Activated T-cell treated with anti-CD3 and anti-CD28 coated beads, Interleukin-2, amount 50 U/mL, for 4 hours (primary cell): ENCODE results near the gene SLC17A6. TPM values are rescaled to one million over a fixed set of nuclear protein-coding genes. Genes with fewer than 3 reads are reported as not detected.

ENCODE experiments used
- ATAC-seq, 2 donors: fragments of 200-7000 bp; cut with Tn5 transposase; one replicate each; pipeline ENCODE4 v1.10.0; 2021
- DNase-seq: peaks from one replicate; pipeline ENCODE4 v3.0.0-alpha.2; 2020
- H3K27me3 Mint-ChIP-seq: one replicate; pipeline ENCODE4 v1.8.0; 2021; ENCODE audit warnings: low read depth, mixed read lengths
- H3K36me3 Mint-ChIP-seq: one replicate; pipeline ENCODE4 v1.8.0; 2022; ENCODE audit warnings: mixed read lengths; ENCODE audit not compliant: insufficient read depth
- H3K4me1 Mint-ChIP-seq: one replicate; pipeline ENCODE4 v1.8.0; 2021; ENCODE audit warnings: low read depth, mixed read lengths
- H3K4me3 Mint-ChIP-seq: one replicate; pipeline ENCODE4 v1.8.0; 2021; ENCODE audit warnings: mild to moderate bottlenecking, moderate library complexity, mixed read lengths
- H3K9me3 Mint-ChIP-seq: one replicate; pipeline ENCODE4 v1.8.0; 2021; ENCODE audit warnings: mixed read lengths
- total RNA-seq, 3 donors: library from RNA; stranded (reverse); gene quantifications; one replicate each; pipeline ENCODE4 v1.2.1, GENCODE V29; 2021

SLC17A6 gene
- total RNA-seq, 3 donors from 2014 or later: not detected

- no peaks in the 10 kb centered on the region for H3K9me3 Mint-ChIP-seq
- H3K4me1 Mint-ChIP-seq: no peaks in the 10 kb centered on the region
- DNase-seq (no peak), ATAC-seq (no peak)
- no peak overlapping the region for H3K4me3 Mint-ChIP-seq
- peaks cover 7% of the 10 kb centered on the region for H3K27me3 Mint-ChIP-seq
- no peaks in the 10 kb centered on the region for H3K36me3 Mint-ChIP-seq
These were observed 88.7 kb downstream of the SLC17A6 start for GRCh38 chr11:22426915-22427314.

Other genes starting within 250 kb of the SLC17A6 start
- under 1 TPM in 1 of 3 donors, not detected in 2; 0.03 TPM for gene ANO5, start 145.3 kb upstream of the SLC17A6 start, total RNA-seq